MG63 (cell line): Measurements from ENCODE around the gene FAAP20. TPM values are rescaled to one million over a fixed set of nuclear protein-coding genes. Genes with fewer than 3 reads are reported as not detected.

Source experiments
- DNase-seq: peaks from one replicate; pipeline ENCODE4 v3.0.0-alpha.2; 2020
- H3K27me3 ChIP-seq: fragments of 250-450 bp; sonication (Bioruptor Pico); 2 replicates; pipeline ENCODE4 v1.5.1; 2020; ENCODE audit warnings: mild to moderate bottlenecking, moderate library complexity
- H3K36me3 ChIP-seq: fragments of 250-450 bp; sonication (Bioruptor Pico); 2 replicates; pipeline ENCODE4 v1.5.1; 2020; ENCODE audit warnings: mild to moderate bottlenecking, moderate library complexity
- H3K4me3 ChIP-seq: fragments of 250-450 bp; sonication (Bioruptor Pico); 2 replicates; pipeline ENCODE4 v1.5.1; 2020; ENCODE audit warnings: mild to moderate bottlenecking, moderate library complexity
- H3K9me3 ChIP-seq: fragments of 250-450 bp; sonication (Bioruptor Pico); 2 replicates; pipeline ENCODE4 v1.5.1; 2020; ENCODE audit warnings: mild to moderate bottlenecking, moderate library complexity
- total RNA-seq: library from RNA; depleted of rRNA; stranded (reverse); fragments of >200 nt; shearing (Covaris generic); gene quantifications from 2 replicates; pipeline ENCODE4 v1.2.3, GENCODE V29; 2014; ENCODE audit warnings: low replicate concordance

The FAAP20 gene
- total RNA-seq, 1 experiment from 2014 or later, result 75.0 TPM

GRCh38 chr1:2232916-2233438 is 38.4 kb upstream of the FAAP20 start:
- H3K4me3 ChIP-seq, result no peak overlapping the region; the same call in 1 of the 2 replicates
- no peak for DNase-seq

GRCh38 chr1:2232255-2232915 is 37.8 kb upstream of the FAAP20 start:
- Histone ChIP-seq H3K9me3 (no peaks in the 10 kb centered on the region), H3K4me3 (peak overlapping the region; percentile 73), H3K36me3 (peaks cover 39% of the 10 kb centered on the region), H3K27me3 (no peaks in the 10 kb centered on the region)
- no peak for DNase-seq

More at GRCh38 chr1:2232916-2233438, 38.4 kb upstream of the FAAP20 start:
- Histone ChIP-seq H3K27me3 (no peaks in the 10 kb centered on the region), H3K9me3 (no peaks in the 10 kb centered on the region), H3K36me3 (peaks cover 39% of the 10 kb centered on the region)

- no peaks in the 10 kb centered on the region for H3K9me3 ChIP-seq
- peaks cover 39% of the 10 kb centered on the region for H3K36me3 ChIP-seq
- H3K4me3 ChIP-seq, result peak overlapping the region; percentile 73
- DNase-seq, result peak; percentile 78
- no peaks in the 10 kb centered on the region for H3K27me3 ChIP-seq
Measured at GRCh38 chr1:2231532-2232254, 37.1 kb upstream of the FAAP20 start.

- Histone ChIP-seq H3K27me3 (no peaks in the 10 kb centered on the region), H3K4me3 (peak overlapping the region; percentile 73), H3K36me3 (peaks cover 39% of the 10 kb centered on the region), H3K9me3 (no peaks in the 10 kb centered on the region)
- DNase-seq, result no peak
Measured at GRCh38 chr1:2230781-2231531, 36.4 kb upstream of the FAAP20 start.

- DNase-seq, result peak; percentile 64
- Histone ChIP-seq H3K9me3 (no peaks in the 10 kb centered on the region), H3K4me3 (peak overlapping the region; percentile 73), H3K36me3 (peaks cover 37% of the 10 kb centered on the region), H3K27me3 (no peaks in the 10 kb centered on the region)
Measured at GRCh38 chr1:2229911-2230731, 35.5 kb upstream of the FAAP20 start.

GRCh38 chr1:2229037-2229864 is 34.7 kb upstream of the FAAP20 start:
- peaks cover 36% of the 10 kb centered on the region for H3K36me3 ChIP-seq
- H3K4me3 ChIP-seq, result peak overlapping the region; percentile 73
- no peaks in the 10 kb centered on the region for H3K9me3 ChIP-seq
- peak; percentile 62 for DNase-seq
- H3K27me3 ChIP-seq, result no peaks in the 10 kb centered on the region

GRCh38 chr1:2228694-2229036 is 34.1 kb upstream of the FAAP20 start:
- H3K9me3 ChIP-seq, result no peaks in the 10 kb centered on the region
- peaks cover 36% of the 10 kb centered on the region for H3K36me3 ChIP-seq
- H3K27me3 ChIP-seq, result no peaks in the 10 kb centered on the region
- DNase-seq, result no peak
- H3K4me3 ChIP-seq, result peak overlapping the region; percentile 73

- H3K27me3 ChIP-seq, result no peaks in the 10 kb centered on the region
- H3K4me3 ChIP-seq, result peak within 1 kb of the TSS; percentile 87
- no peak for DNase-seq
- peaks cover 36% of the 10 kb centered on the region for H3K36me3 ChIP-seq
- no peaks in the 10 kb centered on the region for H3K9me3 ChIP-seq
Measured at GRCh38 chr1:2228157-2228594, 33.6 kb upstream of the FAAP20 start, which contains the start of gene SKI. Gene SKI (plus strand): TSS chr1:2228319. CDS start chr1:2228767, 448 bp downstream.

GRCh38 chr1:2227346-2228156 is 33.0 kb upstream of the FAAP20 start:
- H3K36me3 ChIP-seq, result peaks cover 33% of the 10 kb centered on the region
- H3K27me3 ChIP-seq, result no peaks in the 10 kb centered on the region
- DNase-seq, result peak; percentile 92
- peak overlapping the region; percentile 87 for H3K4me3 ChIP-seq
- H3K9me3 ChIP-seq, result no peaks in the 10 kb centered on the region

GRCh38 chr1:2226525-2227345 is 32.2 kb upstream of the FAAP20 start:
- peak overlapping the region; percentile 87 for H3K4me3 ChIP-seq
- H3K9me3 ChIP-seq, result no peaks in the 10 kb centered on the region
- peaks cover 29% of the 10 kb centered on the region for H3K36me3 ChIP-seq
- no peaks in the 10 kb centered on the region for H3K27me3 ChIP-seq
- DNase-seq, result no peak

- no peak overlapping the region for H3K4me3 ChIP-seq
- H3K27me3 ChIP-seq, result no peaks in the 10 kb centered on the region
- no peaks in the 10 kb centered on the region for H3K9me3 ChIP-seq
- no peak for DNase-seq
- peaks cover 10% of the 10 kb centered on the region for H3K36me3 ChIP-seq
Measured at GRCh38 chr1:2224631-2225428, 30.3 kb upstream of the FAAP20 start.

- Histone ChIP-seq H3K36me3 (peaks cover 3% of the 10 kb centered on the region), H3K4me3 (no peak overlapping the region), H3K9me3 (no peaks in the 10 kb centered on the region), H3K27me3 (no peaks in the 10 kb centered on the region)
- DNase-seq, result no peak
Measured at GRCh38 chr1:2224170-2224584, 29.6 kb upstream of the FAAP20 start.

GRCh38 chr1:2221271-2221670 is 26.7 kb upstream of the FAAP20 start:
- DNase-seq, result no peak
- Histone ChIP-seq H3K36me3 (no peaks in the 10 kb centered on the region), H3K27me3 (no peaks in the 10 kb centered on the region), H3K9me3 (no peaks in the 10 kb centered on the region), H3K4me3 (no peak overlapping the region)

GRCh38 chr1:2216767-2217058 is 22.1 kb upstream of the FAAP20 start:
- no peak overlapping the region for H3K4me3 ChIP-seq
- no peaks in the 10 kb centered on the region for H3K9me3 ChIP-seq
- no peak for DNase-seq
- H3K27me3 ChIP-seq, result no peaks in the 10 kb centered on the region
- H3K36me3 ChIP-seq, result no peaks in the 10 kb centered on the region
